Bronchial epithelial cell (primary cell): ENCODE data around the gene DLX4. TPM values are rescaled to one million over a fixed set of nuclear protein-coding genes. Genes with fewer than 3 reads are reported as not detected.

ENCODE experiments used
- DNase-seq: peaks from one replicate; pipeline ENCODE4 v3.0.0-alpha.2; 2010; ENCODE audit warnings: low read depth
- FAIRE-seq: peaks from 2 replicates; lab custom pipeline; 2011; peaks lifted over from hg19 to GRCh38; lab: Jason Lieb, UNC
- H3K27me3 ChIP-seq: 2 replicates; pipeline ENCODE4 v1.5.1; 2011; ENCODE audit warnings: low read length; ENCODE audit not compliant: control insufficient read depth, insufficient read depth
- H3K36me3 ChIP-seq: 2 replicates; pipeline ENCODE4 v1.5.1; 2011; ENCODE audit warnings: low read length; ENCODE audit not compliant: control insufficient read depth, insufficient read depth
- H3K4me3 ChIP-seq: 2 replicates; pipeline ENCODE4 v1.5.1; 2011; ENCODE audit warnings: mild to moderate bottlenecking, low read depth, low read length, control low read depth
- total RNA-seq: library from RNA; depleted of rRNA; stranded (reverse); fragments of >200 nt; gene quantifications from 2 replicates; pipeline ENCODE4 v1.2.1, GENCODE V29; 2014
- TF ChIP-seq, protein P1 (sequence below): IDR thresholded peaks from 2 replicates; pipeline ENCODE4 v1.5.1; 2011; ENCODE audit warnings: mild to moderate bottlenecking, moderate library complexity, low read length, control low read depth, inconsistent platforms; ENCODE audit not compliant: insufficient read depth, severe bottlenecking

Gene DLX4
- total RNA-seq, 1 donor from 2014 or later: not detected

DNA sequence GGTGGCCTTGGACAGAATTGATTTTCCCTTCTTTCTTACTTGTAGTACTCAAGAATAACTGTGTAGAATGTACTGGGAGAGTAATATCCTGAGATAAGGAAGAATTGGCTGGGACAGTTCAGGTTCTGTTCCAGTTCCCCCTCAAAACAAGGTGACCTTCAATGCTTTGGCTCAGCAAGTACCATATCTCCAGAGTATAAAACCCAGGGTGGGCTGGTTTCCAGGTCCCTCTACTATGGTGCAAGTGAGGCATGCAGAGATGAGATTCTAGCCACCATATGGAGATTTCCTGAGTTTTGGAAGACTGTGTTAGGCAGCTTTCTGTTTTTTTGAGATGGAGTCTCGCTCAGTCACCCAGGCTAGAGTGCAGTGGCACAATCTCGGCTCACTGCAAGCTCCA is 44.1 kb downstream of the DLX4 start:
- TF ChIP-seq, protein P1, sequence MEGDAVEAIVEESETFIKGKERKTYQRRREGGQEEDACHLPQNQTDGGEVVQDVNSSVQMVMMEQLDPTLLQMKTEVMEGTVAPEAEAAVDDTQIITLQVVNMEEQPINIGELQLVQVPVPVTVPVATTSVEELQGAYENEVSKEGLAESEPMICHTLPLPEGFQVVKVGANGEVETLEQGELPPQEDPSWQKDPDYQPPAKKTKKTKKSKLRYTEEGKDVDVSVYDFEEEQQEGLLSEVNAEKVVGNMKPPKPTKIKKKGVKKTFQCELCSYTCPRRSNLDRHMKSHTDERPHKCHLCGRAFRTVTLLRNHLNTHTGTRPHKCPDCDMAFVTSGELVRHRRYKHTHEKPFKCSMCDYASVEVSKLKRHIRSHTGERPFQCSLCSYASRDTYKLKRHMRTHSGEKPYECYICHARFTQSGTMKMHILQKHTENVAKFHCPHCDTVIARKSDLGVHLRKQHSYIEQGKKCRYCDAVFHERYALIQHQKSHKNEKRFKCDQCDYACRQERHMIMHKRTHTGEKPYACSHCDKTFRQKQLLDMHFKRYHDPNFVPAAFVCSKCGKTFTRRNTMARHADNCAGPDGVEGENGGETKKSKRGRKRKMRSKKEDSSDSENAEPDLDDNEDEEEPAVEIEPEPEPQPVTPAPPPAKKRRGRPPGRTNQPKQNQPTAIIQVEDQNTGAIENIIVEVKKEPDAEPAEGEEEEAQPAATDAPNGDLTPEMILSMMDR: no peak
- DNase-seq: no peak

DNA sequence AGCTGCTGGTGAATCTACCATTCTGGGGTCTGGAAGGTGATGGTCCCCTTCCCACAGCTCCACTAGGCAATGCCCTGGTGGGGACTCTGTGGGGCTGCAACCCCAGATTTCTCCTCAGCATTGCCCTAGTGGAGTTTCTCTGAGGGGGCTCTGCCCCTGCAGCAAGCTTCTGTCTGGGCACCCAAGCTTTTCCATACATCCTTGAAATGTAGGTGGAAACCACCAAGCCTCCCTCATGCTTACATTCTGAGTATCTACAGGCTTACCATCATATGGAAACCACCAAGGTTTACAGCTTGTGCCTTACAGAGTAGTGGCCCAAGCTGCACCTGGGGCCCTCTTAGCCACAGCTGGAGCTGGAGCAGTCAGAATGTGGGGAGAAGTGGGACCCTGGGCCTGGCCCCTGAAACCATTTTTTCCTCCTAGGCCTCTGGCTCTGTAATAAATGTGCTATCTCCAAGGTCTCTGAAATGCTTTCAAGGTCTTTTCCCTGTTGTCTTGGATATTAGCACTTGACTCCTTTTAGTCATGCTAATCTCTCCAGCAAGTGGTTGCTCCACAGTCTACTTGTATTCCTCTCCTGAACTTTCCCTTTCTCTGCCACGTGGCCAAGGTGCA is 45.6 kb downstream of the DLX4 start:
- no peaks in the 10 kb centered on the region for H3K27me3 ChIP-seq
- FAIRE-seq (no peak), DNase-seq (no peak)
- TF ChIP-seq, protein P1: no peak
- no peak overlapping the region for H3K4me3 ChIP-seq
- no peaks in the 10 kb centered on the region for H3K36me3 ChIP-seq

More for the DNA sequence above, 44.1 kb downstream of the DLX4 start:
- no peak for FAIRE-seq
- H3K27me3 ChIP-seq: no peaks in the 10 kb centered on the region
- H3K4me3 ChIP-seq: no peak overlapping the region
- H3K36me3 ChIP-seq: no peaks in the 10 kb centered on the region

DNA sequence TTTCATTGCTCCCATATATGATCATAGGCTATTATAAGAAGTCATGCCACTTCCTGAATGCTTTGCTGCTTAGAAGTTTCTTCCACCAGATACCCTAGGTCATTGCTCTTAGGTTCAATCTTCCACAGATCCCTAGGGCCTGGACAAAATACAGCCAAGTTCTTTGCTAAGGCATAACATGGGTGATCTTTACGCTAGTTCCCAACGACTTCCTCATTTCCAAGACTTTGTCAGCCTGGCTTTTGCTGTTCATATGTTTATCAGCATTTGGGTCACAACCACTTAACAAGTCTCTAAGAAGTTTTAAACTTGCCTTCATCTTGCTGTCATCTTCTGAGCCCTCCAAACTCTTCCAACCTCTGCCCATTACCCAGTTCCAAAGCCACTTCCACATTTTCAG is 46.2 kb downstream of the DLX4 start:
- FAIRE-seq: no peak
- H3K4me3 ChIP-seq: no peak overlapping the region
- H3K27me3 ChIP-seq: no peaks in the 10 kb centered on the region
- no peak for DNase-seq
- TF ChIP-seq, protein P1: no peak
- no peaks in the 10 kb centered on the region for H3K36me3 ChIP-seq

DNA sequence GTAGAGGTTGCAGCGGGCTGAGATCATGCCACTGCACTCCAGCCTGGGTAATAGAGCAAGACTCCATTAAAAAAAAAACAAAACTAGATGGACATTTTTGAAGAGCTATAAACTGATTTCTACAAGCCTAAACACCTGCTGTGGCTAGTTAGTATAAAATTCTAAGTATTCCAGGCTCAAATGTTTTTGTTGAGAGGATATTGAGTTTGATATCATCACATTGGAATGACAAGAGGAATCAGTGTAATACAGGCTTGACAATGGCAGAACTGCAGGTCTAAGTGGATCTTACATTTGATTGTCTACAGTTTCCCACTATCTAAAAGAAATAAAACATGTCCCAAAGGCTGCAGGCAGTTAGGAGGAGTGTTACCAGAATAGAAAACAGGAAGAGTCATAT is 49.9 kb downstream of the DLX4 start:
- H3K36me3 ChIP-seq: no peaks in the 10 kb centered on the region
- H3K27me3 ChIP-seq: peaks cover 1% of the 10 kb centered on the region
- DNase-seq (peak; percentile 43), FAIRE-seq (no peak)
- no peak overlapping the region for H3K4me3 ChIP-seq
- TF ChIP-seq, protein P1: no peak

DNA sequence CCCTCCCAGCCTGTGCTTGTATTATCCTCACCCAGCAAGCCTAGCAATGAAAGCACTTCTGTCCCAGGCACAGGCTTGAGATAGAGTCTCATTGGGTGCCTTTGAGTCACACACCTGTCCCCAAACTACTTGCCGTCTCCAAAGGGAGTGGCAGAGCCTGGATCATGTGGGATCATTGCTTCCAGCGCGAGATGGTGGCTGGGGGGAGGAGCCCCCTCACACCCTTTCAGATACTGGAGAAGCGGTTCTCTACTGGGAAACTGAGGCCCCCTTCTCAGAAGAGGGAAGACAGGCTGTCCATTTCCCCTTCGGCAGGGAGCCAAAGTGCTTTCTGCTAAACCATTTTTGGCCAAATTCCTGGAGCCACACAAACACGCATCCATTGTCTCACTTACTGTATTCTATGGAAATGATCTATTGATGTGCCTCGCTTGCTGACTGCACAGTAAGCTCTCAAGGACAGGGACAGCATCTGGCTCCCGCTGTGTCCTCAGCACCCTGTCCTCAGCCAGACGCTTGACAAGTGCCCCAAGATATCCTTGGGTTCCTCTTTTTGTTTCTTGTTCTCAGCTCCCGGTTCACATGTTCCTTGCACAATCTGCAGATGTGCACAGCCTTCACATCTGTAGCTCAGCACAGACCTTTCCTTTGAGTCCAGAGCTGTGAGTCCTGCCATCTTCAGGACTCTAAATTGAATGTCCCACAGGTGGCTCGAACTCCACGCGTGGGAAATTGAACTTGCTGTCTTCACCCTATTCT is 52.0 kb downstream of the DLX4 start:
- Histone ChIP-seq H3K27me3 (peaks cover 1% of the 10 kb centered on the region), H3K36me3 (no peaks in the 10 kb centered on the region), H3K4me3 (no peak overlapping the region)
- FAIRE-seq: no peak
- DNase-seq: no peak
- TF ChIP-seq, protein P1: no peak
